GM12878 (cell line): Measurements from ENCODE around the gene TNFSF11. TPM values are rescaled to one million over a fixed set of nuclear protein-coding genes. Genes with fewer than 3 reads are reported as not detected.

Experiments
- ATAC-seq: fragments of 200-7000 bp; cut with Tn5 transposase; 3 replicates; pipeline ENCODE4 v1.9.1; 2020; ENCODE audit warnings: mild to moderate bottlenecking, moderate library complexity
- BruUV-seq: library from RNA; stranded (reverse); fragments of 400-500 nt; replicated peaks from 2 replicates; lab custom pipeline; 2021; lab: Mats Ljungman, UMichigan
- CTCF ChIA-PET: fragments of 300-600 bp; sonication (Branson Sonifier 250); formaldehyde crosslinking; extraction: SDS; loops from one replicate; lab custom pipeline; 2021; ENCODE audit warnings: inconsistent platforms; lab: Yijun Ruan, JAX
- POLR2A ChIA-PET: fragments of 350-600 bp; formaldehyde crosslinking; extraction: SDS; loops from one replicate; lab custom pipeline; 2021; ENCODE audit warnings: inconsistent platforms; lab: Charles Lee
- RAD21 ChIA-PET: fragments of 300-600 bp; sonication (Branson Sonifier 250); formaldehyde crosslinking; loops from one replicate; lab custom pipeline; 2023; ENCODE audit warnings: antibody characterized with exemption; ENCODE audit not compliant: unreplicated experiment; lab: Charles Lee
- SMC1A ChIA-PET: fragments of 300-600 bp; sonication (Branson Sonifier 250); formaldehyde crosslinking; loops from one replicate; lab custom pipeline; 2023; ENCODE audit not compliant: unreplicated experiment, uncharacterized antibody; lab: Charles Lee
- DNase-seq: peaks from one replicate; pipeline ENCODE4 v3.0.0-alpha.2; 2011; ENCODE audit warnings: low read depth, low spot score
- FAIRE-seq: peaks from 3 replicates; lab custom pipeline; 2011; peaks lifted over from hg19 to GRCh38; lab: Jason Lieb, UNC
- H2AFZ ChIP-seq: 2 replicates; pipeline ENCODE4 v1.6.0; 2011; ENCODE audit warnings: low read depth, low read length, control low read depth; ENCODE audit not compliant: control insufficient read depth
- H3K27ac ChIP-seq: 2 replicates; pipeline ENCODE4 v1.5.1; 2011; ENCODE audit warnings: control low read depth; ENCODE audit not compliant: control insufficient read depth, insufficient read depth
- H3K27me3 ChIP-seq, 2 experiments: replicated peaks in 1 of 2; 2 replicates each; pipeline versions ENCODE4 v1.6.0 to v1.6.1; 2011; ENCODE audit warnings: low read length in 1 of 2; ENCODE audit not compliant: control insufficient read depth in 2 of 2, insufficient read depth in 2 of 2
- H3K36me3 ChIP-seq, 2 experiments: 2 replicates each; pipeline ENCODE4 v1.5.1; 2011; ENCODE audit warnings: low read length in 1 of 2; ENCODE audit not compliant: control insufficient read depth in 2 of 2, insufficient read depth in 2 of 2
- H3K4me1 ChIP-seq: 2 replicates; pipeline ENCODE4 v1.6.1; 2011; ENCODE audit warnings: mild to moderate bottlenecking, low read length, moderate library complexity, mixed read lengths; ENCODE audit not compliant: control insufficient read depth, insufficient read depth
- H3K4me2 ChIP-seq: 2 replicates; pipeline ENCODE4 v1.6.0; 2011; ENCODE audit warnings: control low read depth; ENCODE audit not compliant: control insufficient read depth, insufficient read depth
- H3K4me3 ChIP-seq: fragments of 200-600 bp; sonication (generic); 2 replicates; pipeline ENCODE4 v1.5.1; 2016
- H3K79me2 ChIP-seq: 2 replicates; pipeline ENCODE4 v1.6.0; 2011; ENCODE audit warnings: low read length; ENCODE audit not compliant: control insufficient read depth, insufficient read depth
- H3K9ac ChIP-seq: 2 replicates; pipeline ENCODE4 v1.8.0; 2011; ENCODE audit warnings: low read length, control low read depth, mixed read lengths; ENCODE audit not compliant: control insufficient read depth, insufficient read depth
- H3K9me3 ChIP-seq: replicated peaks from 3 replicates; pipeline ENCODE4 v1.5.1; 2011; ENCODE audit warnings: mild to moderate bottlenecking, low read length; ENCODE audit not compliant: control insufficient read depth, insufficient read depth
- H4K20me1 ChIP-seq: 2 replicates; pipeline ENCODE4 v1.6.0; 2011; ENCODE audit not compliant: control insufficient read depth, insufficient read depth
- CREB1 ChIP-seq: IDR thresholded peaks from 2 replicates; pipeline ENCODE4 v1.6.1; 2012; ENCODE audit warnings: low read depth, mild to moderate bottlenecking, inconsistent platforms
- JUNB ChIP-seq: IDR thresholded peaks from 2 replicates; pipeline ENCODE4 v1.6.1; 2016; ENCODE audit warnings: antibody characterized with exemption, mild to moderate bottlenecking
- NFIC ChIP-seq: IDR thresholded peaks from 2 replicates; pipeline ENCODE4 v1.6.1; 2012; ENCODE audit warnings: low read depth, mild to moderate bottlenecking, inconsistent platforms, low read length, moderate library complexity
- ZNF207 ChIP-seq: fragments of 450-650 bp; IDR thresholded peaks from 2 replicates; pipeline ENCODE4 v1.6.1; 2014; ENCODE audit warnings: antibody characterized with exemption, mild to moderate bottlenecking, borderline replicate concordance
- ZNF217 ChIP-seq: fragments of 450-650 bp; IDR thresholded peaks from 2 replicates; pipeline ENCODE4 v1.6.1; 2017; ENCODE audit warnings: antibody characterized with exemption, mild to moderate bottlenecking
- WGBS: methylation state at CpG from one replicate; pipeline ENCODE4 v1.1.6; 2016; ENCODE audit warnings: low lambda C conversion rate; ENCODE audit not compliant: insufficient replicate concordance, insufficient coverage; ENCODE audit errors: missing lambda C conversion rate; 5-methylcytosine and 5-hydroxymethylcytosine counted together
- in situ Hi-C: fragments of 300-500 bp; cut with MboI; formaldehyde crosslinking; loops from 9 replicates; pipeline ENCODE4 v1.14.3; 2018; ENCODE audit warnings: mixed read lengths
- intact Hi-C: fragments of 100-400 bp; cut with micrococcal nuclease; formaldehyde crosslinking; loops from one replicate; pipeline ENCODE4 v1.14.2; 2022; ENCODE audit not compliant: unreplicated experiment
- polyA plus RNA-seq, 11 experiments: library from polyadenylated mRNA; depleted of rRNA in 4 of 11; unstranded in 6 of 11; stranded (reverse) in 5 of 11; fragments of >200 nt; fragmentation: Nextera tagmentation in 4 of 11; fragmentation: Illumina TruSeq in 1 of 11; extraction: Ambion mirVana in 4 of 11; extraction: Trizol in 1 of 11; gene quantifications; 1 replicate in 1 of 11; 2 replicates in 10 of 11; pipeline versions ENCODE4 v1.2.1 to v1.2.3, GENCODE V29; 2011 to 2016; ENCODE audit warnings: inconsistent platforms in 2 of 11, missing spikeins in 2 of 11, low read depth in 1 of 11
- total RNA-seq, 4 experiments: library from RNA; depleted of rRNA in 3 of 4; stranded (reverse); fragments of >200 nt in 3 of 4; fragmentation: Illumina TruSeq in 1 of 4; extraction: Trizol in 1 of 4; gene quantifications; 2 replicates each; pipeline versions ENCODE4 v1.2.1 to v1.2.3, GENCODE V29; 2013 to 2021
- TF ChIP-seq, protein P1 (sequence below): fragments of 450-650 bp; conservative IDR thresholded peaks from 2 replicates; pipeline ENCODE4 v1.6.1; 2017; ENCODE audit warnings: mild to moderate bottlenecking, moderate library complexity

TNFSF11 gene
- total and polyA plus RNA-seq, 10 of the 15 experiments (the other 5 are each of a cell fraction or from before 2014, with no cell fraction given) = 0.86 to 14.8 (median 10.0) TPM

DNA sequence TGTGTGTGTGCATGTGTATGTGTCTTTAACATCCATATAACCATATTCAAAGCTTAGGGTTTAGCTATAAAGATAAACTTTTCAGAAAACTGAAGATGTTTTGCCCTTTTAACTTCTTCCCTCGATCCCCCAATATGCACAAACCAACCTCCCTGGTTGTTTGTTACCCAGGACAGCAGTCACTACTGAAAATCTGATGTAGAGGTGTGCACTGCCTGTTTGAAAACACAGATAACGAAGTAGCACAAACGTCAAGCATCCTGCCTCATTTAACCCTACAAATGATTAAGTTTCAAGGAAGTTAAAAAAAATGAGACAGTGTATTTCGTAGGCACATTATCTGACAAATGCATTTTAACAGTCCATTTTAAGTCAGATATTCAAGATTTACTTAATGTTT, 3.6 kb downstream of the TNFSF11 start:
- RAD21 ChIA-PET = no interaction called here
- H2AFZ ChIP-seq = no peak overlapping the region
- ATAC-seq = no peak
- H3K4me3 ChIP-seq = peak overlapping the region; percentile 74; the same call in 1 of the 2 replicates
- in situ Hi-C loops = no loop called here
- no peaks in the 10 kb centered on the region; a peak in 1 of 4 replicates for H3K36me3 ChIP-seq
- H3K4me2 ChIP-seq = peak overlapping the region; percentile 63
- no peaks in the 10 kb centered on the region for H4K20me1 ChIP-seq
- peaks cover 49% of the 10 kb centered on the region for H3K79me2 ChIP-seq
- SMC1A ChIA-PET = interaction anchor here (0.8 to 2.3 kb wide), 4 partner anchors 8 to 53 kb away, joined by 3 to 6 read pairs (median 3); no protein-coding TSS in a partner anchor
- H3K4me1 ChIP-seq = peaks cover 4% of the 10 kb centered on the region; the same call in 1 of the 2 replicates
- POLR2A ChIA-PET = no interaction called here
- no peaks in the 10 kb centered on the region; the same call in 1 of the 3 replicates for H3K9me3 ChIP-seq
- TF ChIP-seq NFIC = no peak
- peak; percentile 31 for TF ChIP-seq JUNB
- CTCF ChIA-PET = interaction anchor here (1.3 to 4.7 kb wide), 2 partner anchors 17 to 243 kb away, joined by 5 to 25 read pairs; no protein-coding TSS in a partner anchor
- FAIRE-seq = no peak
- intact Hi-C loops = no loop called here
- no peak overlapping the region for H3K27ac ChIP-seq
- DNase-seq = no peak
- WGBS = 30% methylated on average over 4 of the region's 4 CpGs
- no TSS peak for BruUV-seq
- no peak overlapping the region; the same call in 1 of the 2 replicates for H3K9ac ChIP-seq
- no peaks in the 10 kb centered on the region for H3K27me3 ChIP-seq

- no peaks in the 10 kb centered on the region for H3K9me3 ChIP-seq
- ChIA-PET RAD21 (no interaction called here), SMC1A (interaction anchor here (0.9 to 1.5 kb wide), 4 partner anchors 10 to 47 kb away, joined by 3 to 5 read pairs (median 4); no protein-coding TSS in a partner anchor), POLR2A (no interaction called here), CTCF (interaction anchor here (4.7 kb wide), 1 partner anchor 14 kb away, joined by 25 read pairs; no protein-coding TSS in a partner anchor)
- in situ Hi-C loops (no loop called here), intact Hi-C loops (no loop called here)
- no peak for TF ChIP-seq ZNF207
- TF ChIP-seq ZNF217 = no peak
- TF ChIP-seq, protein P1, sequence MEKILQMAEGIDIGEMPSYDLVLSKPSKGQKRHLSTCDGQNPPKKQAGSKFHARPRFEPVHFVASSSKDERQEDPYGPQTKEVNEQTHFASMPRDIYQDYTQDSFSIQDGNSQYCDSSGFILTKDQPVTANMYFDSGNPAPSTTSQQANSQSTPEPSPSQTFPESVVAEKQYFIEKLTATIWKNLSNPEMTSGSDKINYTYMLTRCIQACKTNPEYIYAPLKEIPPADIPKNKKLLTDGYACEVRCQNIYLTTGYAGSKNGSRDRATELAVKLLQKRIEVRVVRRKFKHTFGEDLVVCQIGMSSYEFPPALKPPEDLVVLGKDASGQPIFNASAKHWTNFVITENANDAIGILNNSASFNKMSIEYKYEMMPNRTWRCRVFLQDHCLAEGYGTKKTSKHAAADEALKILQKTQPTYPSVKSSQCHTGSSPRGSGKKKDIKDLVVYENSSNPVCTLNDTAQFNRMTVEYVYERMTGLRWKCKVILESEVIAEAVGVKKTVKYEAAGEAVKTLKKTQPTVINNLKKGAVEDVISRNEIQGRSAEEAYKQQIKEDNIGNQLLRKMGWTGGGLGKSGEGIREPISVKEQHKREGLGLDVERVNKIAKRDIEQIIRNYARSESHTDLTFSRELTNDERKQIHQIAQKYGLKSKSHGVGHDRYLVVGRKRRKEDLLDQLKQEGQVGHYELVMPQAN = no peak
- TF ChIP-seq CREB1 = no peak
- no peak overlapping the region for H3K4me2 ChIP-seq
- no TSS peak for BruUV-seq
- no peaks in the 10 kb centered on the region for H3K4me1 ChIP-seq
- H3K27ac ChIP-seq = no peak overlapping the region
- H4K20me1 ChIP-seq = no peaks in the 10 kb centered on the region
- no peak overlapping the region; the same call in 1 of the 2 replicates for H2AFZ ChIP-seq
- DNase-seq (no peak), FAIRE-seq (no peak), ATAC-seq (no peak)
- no peak overlapping the region for H3K4me3 ChIP-seq
- peaks cover 43% of the 10 kb centered on the region for H3K79me2 ChIP-seq
- H3K27me3 ChIP-seq = no peaks in the 10 kb centered on the region
- H3K36me3 ChIP-seq = no peaks in the 10 kb centered on the region; a peak in 1 of 4 replicates
- 82% methylated on average over 6 of the region's 6 CpGs for WGBS
- no peak overlapping the region for H3K9ac ChIP-seq
Observed at GRCh38 chr13:42580644-42581043, 6.7 kb downstream of the TNFSF11 start.
